GM19468 (cell line): ENCODE results near the gene KRT82.

Experiments used
- ATAC-seq: cut with Tn5 transposase; IDR thresholded peaks from one replicate; pipeline ENCODE4 v1.9.1; 2021; ENCODE audit warnings: mild to moderate bottlenecking, moderate library complexity, moderate number of reproducible peaks; ENCODE audit not compliant: unreplicated experiment; ENCODE audit errors: extremely low read depth

The KRT82 gene

DNA sequence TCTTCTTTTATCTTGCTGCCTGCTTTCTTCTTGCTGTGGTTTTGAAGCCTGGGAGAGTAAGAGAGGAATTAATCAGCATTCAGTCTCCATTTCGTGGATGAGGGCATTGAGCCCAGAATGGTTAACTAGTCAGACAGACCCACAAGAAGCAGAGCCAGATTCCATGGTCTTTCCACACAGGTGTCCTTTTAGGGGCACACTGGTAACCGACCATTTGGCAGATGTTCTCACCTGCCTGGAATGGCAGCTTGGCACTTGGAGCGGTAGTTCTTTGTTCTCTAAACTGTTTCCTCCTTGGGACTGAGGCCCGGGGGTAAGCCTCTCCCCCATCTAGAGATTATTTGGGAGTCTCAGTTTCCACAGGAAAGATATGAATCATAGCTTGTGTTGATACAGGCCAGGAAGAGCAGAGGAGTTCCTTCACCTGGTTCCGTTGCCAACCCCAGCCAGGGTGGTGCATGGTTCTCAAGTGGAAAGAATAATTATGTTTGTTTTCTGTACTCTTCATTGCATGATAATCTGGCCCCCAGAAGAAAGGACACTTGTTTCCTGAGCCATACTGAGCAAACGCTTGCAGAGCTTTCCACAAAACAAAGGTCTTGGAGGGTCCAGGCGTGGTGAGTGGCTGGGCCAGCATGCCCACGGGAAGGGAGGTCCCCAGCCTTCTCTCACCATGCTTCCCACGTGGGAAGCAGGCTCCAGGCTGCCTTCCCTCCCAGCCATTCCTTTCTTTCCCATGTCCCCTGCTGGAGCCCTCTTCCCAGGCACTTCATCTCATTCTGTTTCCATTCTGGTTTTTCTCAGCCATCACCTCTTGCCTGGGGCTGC is 30.1 kb upstream of the KRT82 start:
- no peak for ATAC-seq

DNA sequence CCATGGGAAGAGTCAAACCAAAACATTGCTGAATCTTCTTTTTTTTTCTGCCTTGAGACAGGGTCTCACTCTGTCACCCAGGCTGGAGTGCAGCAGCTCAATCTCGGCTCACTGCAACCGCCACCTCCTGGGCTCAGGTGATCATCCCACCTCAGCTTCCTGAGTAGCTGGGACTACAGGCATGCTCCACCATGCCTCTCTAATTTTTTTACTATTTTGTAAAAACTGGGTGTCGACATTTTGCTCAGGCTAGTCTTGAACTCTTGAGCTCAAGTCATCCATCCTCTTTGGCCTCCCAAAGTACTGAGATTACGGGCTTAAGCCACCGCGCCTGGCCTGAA is 29.5 kb upstream of the KRT82 start:
- ATAC-seq = no peak

DNA sequence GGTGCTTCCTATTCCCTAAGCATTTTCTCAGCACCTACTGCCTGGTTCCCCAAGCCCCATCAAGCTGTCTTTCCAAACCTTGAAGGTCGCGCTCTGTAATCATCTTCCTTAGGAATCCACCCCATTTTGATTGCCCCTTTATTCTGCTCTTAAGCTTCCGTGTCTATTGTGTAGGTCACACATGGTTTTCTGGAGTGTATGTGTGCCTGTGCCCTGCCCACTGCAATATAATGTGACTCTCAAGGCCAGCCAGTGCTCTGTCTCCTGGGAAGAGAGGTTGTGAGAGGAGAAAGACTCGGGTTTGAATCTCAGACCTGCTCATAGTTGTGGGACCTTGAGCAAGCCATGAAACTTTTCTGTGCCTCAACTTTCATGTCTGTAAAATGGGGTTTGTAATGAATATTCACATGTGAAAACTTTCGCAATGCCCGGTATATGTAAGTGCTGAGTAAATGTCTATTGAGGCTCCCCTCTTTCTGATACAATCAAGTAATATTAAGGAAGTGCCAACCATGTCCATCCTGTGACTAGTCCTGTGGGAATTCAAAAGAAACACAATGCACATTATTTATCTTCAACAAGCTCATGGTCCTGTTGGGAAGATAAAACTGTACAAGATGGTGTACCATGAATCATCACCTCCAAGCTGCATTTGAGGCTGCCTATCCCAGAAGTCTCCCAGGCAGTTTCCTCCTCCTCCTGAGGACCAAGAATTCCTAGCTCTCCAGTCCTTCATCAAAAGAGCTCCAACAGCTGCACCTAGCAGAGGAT is 28.8 kb upstream of the KRT82 start:
- ATAC-seq = no peak

DNA sequence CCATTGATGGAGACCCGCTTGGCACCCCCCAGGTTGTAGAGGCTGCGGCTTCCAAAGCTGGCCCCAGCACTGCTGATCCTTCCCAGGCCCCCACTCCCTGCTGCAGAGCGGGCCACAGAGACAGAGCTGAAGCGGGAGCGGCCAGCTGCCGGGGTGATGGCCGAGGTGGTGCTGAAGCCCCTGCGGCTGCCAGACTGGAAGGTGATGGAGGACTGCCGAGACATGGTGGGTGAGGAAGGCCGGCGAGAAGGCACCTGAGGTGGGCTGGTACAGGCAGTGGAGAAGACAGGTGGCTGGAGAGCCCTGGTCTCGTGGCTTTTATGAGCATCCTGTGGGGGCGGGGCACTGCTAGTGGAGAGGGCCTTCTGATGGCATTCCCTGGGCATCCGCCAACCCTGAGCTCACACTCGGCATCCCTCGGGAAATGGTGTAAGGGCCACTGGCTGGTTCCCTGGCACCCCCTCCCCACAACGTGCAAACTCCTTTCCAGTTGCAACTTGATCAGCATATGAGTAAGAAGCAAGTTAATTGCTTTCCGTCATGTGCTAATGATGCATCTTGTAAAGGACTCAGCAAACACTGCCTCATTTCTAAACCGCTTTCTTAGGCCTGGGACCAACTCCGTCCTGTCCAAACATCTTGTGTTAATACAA is 28.1 kb upstream of the KRT82 start, which contains the start of gene KRT75:
KRT75 (minus strand) TSS at position 291 of the 653 bp plus-strand sequence; CDS start at position 224, 67 bp downstream.
- no peak for ATAC-seq

DNA sequence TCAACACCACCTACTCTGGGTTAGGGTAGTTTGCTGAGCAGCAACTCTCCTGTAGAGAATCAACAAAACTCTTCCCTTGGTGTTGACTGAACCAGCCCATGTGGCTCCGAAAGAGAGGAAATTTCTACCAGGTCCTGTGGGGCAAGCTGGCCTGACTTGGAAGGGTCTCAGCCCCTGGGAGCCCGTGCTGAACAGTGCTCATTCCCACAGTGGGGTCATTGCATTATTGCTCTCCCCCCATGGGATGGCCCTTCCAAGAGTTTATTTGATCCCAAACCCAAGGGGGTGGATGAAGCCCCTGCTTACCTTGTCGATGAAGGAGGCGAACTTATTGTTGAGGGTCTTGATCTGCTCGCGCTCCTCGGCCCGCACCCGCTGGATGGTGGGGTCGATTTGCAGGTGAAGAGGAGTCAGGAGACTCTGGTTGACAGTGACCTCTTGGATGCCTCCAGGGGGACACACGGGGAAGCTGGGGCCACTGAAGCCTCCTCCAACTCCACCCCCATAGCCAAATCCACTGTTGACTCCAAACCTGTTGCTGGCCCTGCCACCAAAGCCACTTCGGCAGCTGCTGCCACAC is 27.5 kb upstream of the KRT82 start:
- ATAC-seq = no peak

DNA sequence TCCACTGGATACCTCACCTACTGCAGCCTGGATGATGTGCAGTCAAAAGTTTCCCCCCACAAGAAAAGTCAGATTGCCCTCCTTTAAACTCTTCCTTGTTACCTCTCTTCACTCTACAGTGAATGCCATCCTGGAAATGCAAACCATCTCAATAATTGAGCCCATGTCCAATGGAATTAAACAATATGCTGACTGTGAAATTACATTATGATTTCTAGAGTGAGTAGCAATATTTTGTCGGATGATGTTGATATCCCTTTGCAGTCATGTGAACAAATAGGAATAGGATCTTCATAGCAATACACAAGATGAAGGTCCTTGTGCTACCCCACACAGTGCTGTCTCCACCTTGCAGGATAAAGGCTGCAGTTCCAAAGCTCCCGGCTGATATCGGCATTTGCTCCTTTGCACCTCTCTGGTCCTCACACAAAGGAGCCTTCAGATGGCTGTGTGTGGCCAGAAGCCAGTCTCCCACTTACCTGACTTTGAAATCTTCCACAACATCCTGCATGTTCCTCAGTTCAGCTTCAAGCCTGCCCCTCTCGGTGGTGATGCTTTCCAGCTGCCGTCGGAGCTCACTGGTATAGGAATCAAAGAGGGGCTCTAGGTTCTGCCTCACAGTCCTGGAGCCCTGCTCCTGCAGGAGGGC is 26.5 kb upstream of the KRT82 start:
- no peak for ATAC-seq

DNA sequence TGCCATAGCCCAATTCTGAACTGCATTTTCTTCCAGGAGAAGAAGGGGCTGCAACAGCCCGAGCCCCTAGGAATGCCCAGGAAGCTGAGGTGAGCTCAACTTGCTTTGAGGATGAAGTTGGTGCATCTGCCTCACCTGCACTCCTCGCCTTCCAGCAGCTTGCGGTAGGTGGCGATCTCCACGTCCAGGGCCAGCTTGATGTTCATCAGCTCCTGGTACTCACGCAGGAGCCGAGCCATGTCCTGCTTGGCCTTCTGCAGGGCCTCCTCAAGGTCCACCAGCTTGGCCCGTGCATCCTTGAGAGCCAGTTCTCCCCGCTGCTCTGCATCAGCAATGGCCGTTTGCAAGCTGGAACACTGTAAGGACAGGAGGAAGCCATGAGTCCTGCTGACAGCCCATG is 22.0 kb upstream of the KRT82 start:
- ATAC-seq = no peak

DNA sequence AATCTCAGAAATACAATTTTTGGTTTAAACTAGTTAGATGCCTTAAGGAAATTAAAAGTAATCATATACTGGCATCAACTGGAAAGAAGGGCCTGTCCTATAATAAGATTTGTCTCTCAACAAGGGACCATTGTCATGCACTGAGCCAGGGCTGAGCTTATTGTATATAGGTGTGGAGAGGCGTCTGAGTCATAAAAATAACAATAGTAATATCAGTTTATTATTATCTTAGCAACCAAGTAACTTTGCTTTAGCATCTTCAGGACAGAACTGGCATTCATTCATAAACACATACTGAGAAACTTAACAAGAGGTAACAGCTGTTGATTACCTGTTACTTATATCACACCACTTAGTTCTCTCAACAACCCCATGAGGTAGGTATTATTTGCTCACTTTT is 20.9 kb upstream of the KRT82 start:
- no peak for ATAC-seq

DNA sequence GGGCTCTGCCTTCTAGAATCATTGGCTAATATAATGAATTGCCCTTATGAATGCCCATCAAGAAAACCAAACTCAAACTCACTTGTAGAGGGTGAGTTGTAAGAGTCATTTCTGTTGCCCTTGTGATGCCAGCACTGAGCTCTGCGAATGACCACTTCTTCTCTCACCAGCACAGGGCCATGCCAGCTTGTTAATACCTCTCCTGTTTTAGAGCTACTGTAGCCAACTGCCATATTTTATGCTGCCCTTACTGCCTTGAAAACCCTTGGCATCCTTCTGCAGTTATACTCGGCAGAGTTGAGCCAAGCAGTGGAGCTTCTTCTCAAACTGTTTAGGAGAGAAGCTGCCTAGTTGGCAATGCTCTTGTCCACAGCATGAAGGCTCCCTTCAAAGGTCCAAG is 19.9 kb upstream of the KRT82 start:
- no peak for ATAC-seq

DNA sequence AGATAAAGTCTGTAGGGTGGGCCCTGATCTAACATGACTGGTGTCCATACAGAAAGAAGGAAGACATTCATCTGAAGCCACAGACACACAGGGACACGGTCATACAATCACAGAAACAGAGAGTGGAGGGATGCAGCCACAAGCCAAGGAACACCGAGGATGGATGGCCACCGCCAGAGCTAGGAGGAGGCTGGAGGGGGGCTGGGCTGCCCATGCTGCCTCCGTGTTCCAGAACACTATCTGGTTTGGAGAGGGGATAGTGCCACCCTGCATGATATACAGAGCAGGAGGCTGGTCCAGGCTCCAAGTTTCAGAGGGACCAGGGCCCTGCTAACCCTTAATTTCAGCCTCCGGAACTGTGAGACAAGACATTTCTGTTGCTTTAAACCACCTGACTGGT is 19.3 kb upstream of the KRT82 start:
- ATAC-seq = no peak

DNA sequence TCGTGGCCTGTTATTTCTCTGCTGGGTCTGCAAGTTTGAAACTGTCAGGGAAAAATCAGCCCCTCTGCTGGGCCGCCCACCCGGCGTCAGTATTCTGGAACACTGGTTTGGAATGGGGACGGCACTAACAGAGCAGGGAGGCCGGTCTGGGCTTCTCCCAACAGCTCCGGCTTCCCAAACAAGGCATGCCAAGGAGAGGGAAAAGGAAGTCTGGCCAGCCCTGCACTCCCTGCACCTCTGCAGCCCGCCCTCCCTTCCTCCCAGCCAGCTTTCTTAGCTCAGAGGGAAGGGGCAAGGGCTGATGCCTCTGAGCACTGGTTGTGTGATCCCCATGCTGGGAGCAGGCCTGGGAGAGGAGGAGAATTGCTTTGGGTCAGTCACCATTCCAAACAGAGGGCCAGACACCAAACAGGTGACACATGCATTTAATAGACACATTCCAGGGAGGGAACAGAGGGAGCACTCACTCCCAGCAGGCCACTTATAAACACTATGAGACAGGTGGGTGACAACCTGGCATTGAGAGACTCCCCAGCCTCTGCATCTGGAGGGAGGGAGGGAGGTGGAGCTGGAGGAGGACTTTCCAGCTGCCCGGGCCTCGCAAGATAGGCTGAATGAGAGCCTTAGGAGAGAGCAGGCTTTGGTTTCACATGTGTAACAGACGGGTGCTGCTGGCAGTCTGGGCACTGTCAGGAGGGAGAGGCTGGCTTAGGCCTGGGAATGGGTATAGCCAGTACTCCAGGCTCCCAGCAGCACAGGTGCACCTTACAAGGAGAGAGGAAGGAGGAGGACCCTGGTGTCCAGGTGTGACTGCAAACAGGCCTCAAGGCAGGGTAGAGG is 17.7 kb upstream of the KRT82 start:
- ATAC-seq = no peak

DNA sequence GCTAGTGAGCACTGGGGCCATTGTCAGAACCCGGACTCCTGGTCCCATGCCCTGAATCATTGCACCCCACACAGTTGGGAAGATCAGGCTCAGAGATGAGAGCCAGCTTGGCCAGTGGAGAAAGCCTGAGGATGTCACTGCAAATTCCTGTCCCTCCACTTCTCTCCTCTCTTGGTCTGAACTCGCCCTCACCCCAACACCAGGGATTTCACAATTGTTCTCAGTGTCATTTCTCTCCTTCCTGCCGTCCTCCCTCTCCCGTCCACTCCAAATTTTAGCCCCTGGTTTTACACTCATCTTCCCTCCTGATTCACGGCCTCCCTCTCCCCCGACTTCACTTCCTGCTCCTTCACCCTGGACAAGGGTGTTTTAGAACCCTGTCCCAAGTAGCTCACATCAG is 16.9 kb upstream of the KRT82 start:
- no peak for ATAC-seq

DNA sequence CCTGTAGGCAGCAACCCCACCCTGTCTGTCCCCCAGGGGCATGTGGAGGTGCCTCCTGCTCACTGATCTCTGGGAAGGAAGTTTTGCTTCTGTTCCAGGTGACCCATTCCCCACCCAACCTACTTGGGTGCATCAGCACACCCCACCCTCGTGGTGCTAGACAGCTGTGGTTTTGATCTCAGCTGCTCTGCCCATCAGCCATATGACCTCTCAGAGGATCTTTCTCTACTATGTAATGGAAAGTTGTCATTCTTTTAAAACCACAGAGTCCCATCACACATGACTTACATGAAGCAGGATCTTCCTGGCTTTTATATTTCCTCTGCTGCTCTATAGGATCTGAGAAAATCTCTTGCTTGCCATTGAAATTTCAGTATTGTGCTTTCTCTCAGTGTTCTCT is 13.5 kb upstream of the KRT82 start:
- no peak for ATAC-seq

DNA sequence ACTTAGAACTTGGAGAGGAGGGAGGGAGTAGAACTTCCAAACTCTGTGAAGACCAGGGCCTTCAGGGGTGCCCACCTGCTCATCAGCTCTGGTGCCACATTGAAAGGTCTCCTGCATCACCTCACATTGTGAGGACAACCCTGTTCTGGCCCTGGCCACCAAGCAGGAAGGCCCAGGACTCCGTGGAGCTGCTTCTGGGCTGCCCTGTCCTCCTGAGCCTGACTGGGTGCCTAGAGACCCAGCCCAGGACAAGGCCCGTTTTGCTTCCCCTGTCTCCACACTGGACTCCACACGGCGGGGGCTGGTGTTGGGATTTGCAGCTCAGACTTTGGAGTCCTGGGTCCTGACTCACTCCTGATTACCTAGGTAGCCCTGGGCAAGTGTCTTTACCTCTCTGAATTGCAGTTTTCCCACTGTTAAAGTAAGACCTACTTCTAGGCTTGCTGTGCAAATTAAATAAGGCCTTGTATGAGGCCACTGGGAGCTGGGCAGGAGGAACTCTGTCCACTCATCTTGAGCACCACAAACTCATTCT is 12.5 kb upstream of the KRT82 start:
- ATAC-seq = no peak

DNA sequence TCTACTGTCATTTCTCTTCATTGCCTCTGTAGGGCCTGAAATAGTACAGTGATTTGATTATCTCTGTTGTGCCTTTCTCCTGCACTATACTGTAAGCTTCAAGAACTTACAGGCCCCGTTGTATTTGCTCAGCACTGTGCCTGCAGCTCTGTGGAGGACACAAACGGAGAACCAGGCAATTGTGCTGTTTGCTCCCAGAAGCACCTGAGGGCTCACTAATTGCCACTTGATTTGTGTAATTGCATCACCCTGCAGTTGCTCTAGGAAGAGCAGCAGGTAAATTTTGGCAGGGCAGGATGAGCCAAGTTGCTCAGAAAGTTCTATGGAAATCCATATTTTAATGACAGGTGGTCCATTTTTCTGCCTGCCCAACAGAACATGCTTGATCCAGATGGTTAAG is 11.6 kb upstream of the KRT82 start:
- no peak for ATAC-seq

DNA sequence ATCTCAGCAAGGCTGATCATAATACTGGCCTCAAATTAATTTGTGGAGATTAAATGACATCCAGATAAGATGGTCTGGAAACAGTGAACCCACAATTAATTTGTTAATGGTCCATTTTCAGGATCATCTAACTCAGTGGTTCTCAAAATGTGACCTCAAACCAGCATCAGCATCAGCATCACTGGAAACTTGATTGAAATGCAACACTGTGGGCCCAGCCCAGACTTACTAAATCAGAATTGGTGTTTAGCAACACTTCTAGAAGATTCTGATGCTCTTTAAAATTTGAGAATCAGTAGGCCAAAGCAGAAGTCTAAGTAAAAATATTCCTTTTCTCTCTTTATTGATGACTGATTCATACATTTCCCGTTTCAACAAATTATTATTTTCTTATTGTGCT is 10.7 kb upstream of the KRT82 start:
- ATAC-seq = no peak

DNA sequence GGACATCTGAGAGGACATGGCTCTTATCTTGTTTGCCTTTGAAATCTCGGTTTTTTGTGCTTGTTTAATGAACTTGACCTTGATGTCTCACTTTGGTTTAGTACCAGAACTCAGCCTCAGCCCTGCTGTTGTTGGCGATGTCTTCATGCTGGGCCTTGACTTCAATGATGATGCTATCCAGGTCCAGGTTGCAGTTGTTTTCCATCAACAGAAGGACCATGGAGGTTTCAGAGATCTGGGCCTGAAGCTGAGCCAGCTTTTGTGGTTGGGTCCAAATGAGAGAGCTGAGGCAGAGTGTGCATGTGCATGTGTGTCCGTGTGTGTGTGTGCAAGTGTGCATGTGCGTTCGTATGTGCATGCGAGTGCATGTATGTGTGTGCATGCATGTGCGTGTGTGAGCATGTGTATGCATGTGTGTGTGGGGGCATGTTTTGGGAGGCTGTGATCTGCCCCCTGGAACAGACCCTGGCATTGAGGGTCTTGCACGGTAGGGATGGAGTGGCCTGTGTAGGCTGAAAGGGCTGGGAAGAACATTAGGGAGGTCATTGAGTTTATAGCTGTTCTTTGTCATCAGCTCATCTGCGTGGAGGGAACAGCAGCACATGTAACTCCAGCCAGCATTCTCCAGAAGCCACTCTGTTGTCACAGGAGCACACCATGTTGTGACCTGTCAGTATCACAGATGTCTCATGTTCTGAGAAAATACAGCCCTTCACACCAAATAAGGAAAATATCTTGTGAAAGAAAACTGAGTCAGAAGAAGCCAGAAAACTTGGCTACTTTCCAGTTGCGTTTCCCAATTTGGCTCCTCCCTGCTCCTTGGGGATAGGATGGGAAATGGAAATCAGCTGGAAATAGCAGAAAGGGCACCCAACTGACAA is 10.0 kb upstream of the KRT82 start:
- ATAC-seq = no peak

DNA sequence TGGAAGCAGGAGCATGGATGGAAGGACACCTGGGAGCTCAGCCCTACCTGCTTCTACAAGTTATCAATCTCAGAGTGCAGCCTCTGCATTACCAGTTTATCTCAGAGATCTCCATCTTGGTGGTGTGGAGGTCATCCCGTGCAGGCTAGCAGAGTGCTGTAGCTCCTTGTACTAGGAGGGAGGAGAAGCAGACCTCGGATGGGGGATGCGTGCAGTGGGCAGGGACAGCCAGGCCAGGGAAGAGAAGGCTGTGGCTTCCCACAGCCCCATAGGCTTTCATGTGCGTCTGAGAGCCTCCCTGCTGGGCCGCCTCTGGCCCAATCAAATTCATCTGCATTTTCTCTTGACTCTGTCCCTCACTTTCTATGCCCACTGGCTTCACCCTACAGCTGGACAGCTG is 8.8 kb upstream of the KRT82 start:
- no peak for ATAC-seq
